ENCODE results near the gene ARHGAP6. TPM values are rescaled to one million over a fixed set of nuclear protein-coding genes. Genes with fewer than 3 reads are reported as not detected.

The ARHGAP6 gene
- total and polyA plus RNA-seq, 4 donors, result 5.1 to 19.5 (median 12.9) TPM

DNA sequence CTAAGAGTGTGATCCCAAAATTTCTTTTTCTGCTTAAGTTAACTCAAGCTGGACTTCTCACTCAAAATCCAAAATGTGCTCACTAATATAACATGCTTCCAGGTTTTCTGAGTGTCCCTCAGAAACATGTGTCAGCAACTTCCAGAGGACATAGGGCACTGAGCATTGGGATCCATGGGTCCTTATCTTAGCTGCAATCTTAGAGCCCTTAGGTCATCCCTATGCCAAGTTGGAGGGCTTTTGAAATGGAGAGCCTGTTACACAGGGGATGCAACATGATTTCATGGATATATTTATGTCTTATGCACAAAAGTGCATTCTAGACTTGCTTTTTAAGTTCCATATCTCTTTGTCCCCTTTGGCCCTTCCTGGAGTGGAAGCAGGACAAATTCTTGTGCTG, 566.3 kb downstream of the ARHGAP6 start:
- intact Hi-C loops (cut with DNase I), result no loop called here

DNA sequence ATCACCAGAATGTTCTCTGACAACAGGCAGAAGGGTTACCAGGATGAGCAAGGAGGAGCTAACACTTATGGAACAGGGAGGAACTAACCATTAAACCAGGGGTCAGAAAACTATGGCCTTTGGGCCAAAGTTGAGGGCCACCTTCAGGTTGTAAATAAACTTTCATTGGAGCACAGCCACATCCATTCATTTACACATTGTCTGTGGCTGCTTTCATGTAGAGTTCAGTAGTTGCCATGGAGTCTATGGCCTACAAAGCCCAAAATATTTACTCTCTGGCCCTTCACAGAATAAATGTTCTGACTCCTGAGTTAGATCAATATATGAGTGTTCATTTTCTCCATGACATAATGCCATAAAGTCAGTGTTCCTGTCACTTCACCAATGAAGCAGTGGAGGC, 567.8 kb downstream of the ARHGAP6 start:
- intact Hi-C loops (cut with DNase I), result no loop called here

More for the DNA sequence above, 566.3 kb downstream of the ARHGAP6 start:
- Histone ChIP-seq H3K9me3 (ENCODE audit: control insufficient read depth, low read length) (no peaks in the 10 kb centered on the region), H3K4me3 (ENCODE audit: low read length in 2 of 2) (no peak overlapping the region), H3K4me1 (ENCODE audit: control insufficient read depth in 1 of 2, insufficient read depth in 2 of 2, low read length in 2 of 2) (no peaks in the 10 kb centered on the region), H3K36me3 (ENCODE audit: control insufficient read depth in 1 of 2, insufficient read depth in 2 of 2, low read length in 1 of 2) (no peaks in the 10 kb centered on the region), H3K27me3 (ENCODE audit: control insufficient read depth in 1 of 2, insufficient read depth in 2 of 2, low read length in 1 of 2) (no peaks in the 10 kb centered on the region), H3K27ac (ENCODE audit: low read depth in 1 of 2, low read length in 2 of 2) (no peak overlapping the region)
- no peak for DNase-seq
- no peak for ATAC-seq (ENCODE audit: low FRiP score)

DNA sequence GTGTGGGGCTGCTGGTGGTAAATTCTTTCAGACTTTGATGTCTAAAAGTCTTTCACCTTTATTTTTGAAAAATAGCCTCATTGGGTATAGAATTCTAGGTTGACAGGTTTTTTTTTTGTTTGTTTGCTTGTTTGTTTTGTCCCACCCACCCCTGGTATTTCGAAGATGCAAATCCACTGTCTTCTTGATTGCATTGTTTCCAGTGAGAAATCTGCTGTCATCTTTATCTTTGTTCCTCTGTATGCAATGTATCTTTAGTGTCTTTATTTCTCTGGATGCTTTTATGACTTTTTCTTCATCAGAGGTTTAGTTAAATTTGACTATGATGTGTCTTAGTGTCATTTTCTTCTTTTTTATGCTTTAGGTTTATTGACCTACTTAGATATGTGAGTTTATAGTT, 575.9 kb downstream of the ARHGAP6 start:
- Histone ChIP-seq H3K4me3 (ENCODE audit: low read length in 2 of 2) (no peak overlapping the region), H3K9me3 (ENCODE audit: control insufficient read depth, low read length) (no peaks in the 10 kb centered on the region), H3K27ac (ENCODE audit: low read depth in 1 of 2, low read length in 2 of 2) (no peak overlapping the region), H3K27me3 (ENCODE audit: control insufficient read depth in 1 of 2, insufficient read depth in 2 of 2, low read length in 1 of 2) (no peaks in the 10 kb centered on the region), H3K36me3 (ENCODE audit: control insufficient read depth in 1 of 2, insufficient read depth in 2 of 2, low read length in 1 of 2) (no peaks in the 10 kb centered on the region), H3K4me1 (ENCODE audit: control insufficient read depth in 1 of 2, insufficient read depth in 2 of 2, low read length in 2 of 2) (no peaks in the 10 kb centered on the region)
- intact Hi-C loops (cut with DNase I), result no loop called here
- DNase-seq (no peak), ATAC-seq (ENCODE audit: low FRiP score) (no peak)
- WGBS, 2 donors, result 86 to 98% methylated on average over 1 of the region's 1 CpG

More for the DNA sequence above, 567.8 kb downstream of the ARHGAP6 start:
- no peaks in the 10 kb centered on the region for H3K36me3 ChIP-seq (ENCODE audit: control insufficient read depth in 1 of 2, insufficient read depth in 2 of 2, low read length in 1 of 2)
- H3K9me3 ChIP-seq (ENCODE audit: control insufficient read depth, low read length), result no peaks in the 10 kb centered on the region
- H3K27me3 ChIP-seq (ENCODE audit: control insufficient read depth in 1 of 2, insufficient read depth in 2 of 2, low read length in 1 of 2), result no peaks in the 10 kb centered on the region
- no peak for DNase-seq
- no peak overlapping the region for H3K27ac ChIP-seq (ENCODE audit: low read depth in 1 of 2, low read length in 2 of 2)
- H3K4me1 ChIP-seq (ENCODE audit: control insufficient read depth in 1 of 2, insufficient read depth in 2 of 2, low read length in 2 of 2), result no peaks in the 10 kb centered on the region
- no peak overlapping the region for H3K4me3 ChIP-seq (ENCODE audit: low read length in 2 of 2)
- ATAC-seq (ENCODE audit: low FRiP score), result no peak

Small RNA genes within 50 kb of the gene (microRNA-seq; reads per million reads assigned to microRNA genes)
- 0.99 to 1.2 reads per million in 2 donors for gene MIR548AX

Other genes with a start within 250 kb of the ARHGAP6 start
- gene MSL3, start 92.3 kb upstream of the ARHGAP6 start, total RNA-seq, result 10 to 100 TPM; 26.2 to 35.3 TPM
- gene MSL3, start 92.3 kb upstream of the ARHGAP6 start, polyA plus RNA-seq, result 10 to 100 TPM; 30.3 to 36.4 TPM